ENCODE results near the gene IGFBP2. TPM values are rescaled to one million over a fixed set of nuclear protein-coding genes. Genes with fewer than 3 reads are reported as not detected.

IGFBP2 gene
- total and polyA plus RNA-seq, 9 of the 15 experiments (the other 6 are each of a cell fraction or from before 2014, with no cell fraction given): 0.93 TPM; not detected in 8

DNA sequence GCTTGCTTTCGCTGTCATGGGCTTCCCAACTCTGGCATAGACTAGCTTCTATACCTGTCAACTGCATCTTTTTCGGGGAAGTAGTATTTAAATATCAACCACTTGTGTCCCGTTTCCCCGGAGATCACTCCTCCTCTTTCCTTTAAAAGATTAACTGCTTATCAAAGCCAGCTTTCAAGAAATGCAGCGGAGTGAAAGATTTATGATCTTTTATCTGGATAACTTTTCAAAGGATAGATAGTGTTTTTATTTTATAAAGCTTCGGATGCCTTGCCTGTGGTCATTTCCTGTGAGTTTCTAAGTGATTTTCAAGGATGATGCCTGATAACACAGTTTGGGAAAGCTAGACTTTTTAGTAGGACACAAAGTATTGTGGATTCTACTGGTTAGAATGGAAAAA, 65.1 kb downstream of the IGFBP2 start:
- WGBS (ENCODE audit: insufficient coverage, low coverage, missing lambda C conversion rate): 0% methylated on average over 6 of the region's 6 CpGs
- Histone ChIP-seq H3K9ac (ENCODE audit: insufficient read depth in 1 of 2, low read depth in 2 of 2, low read length in 2 of 2) (no peak overlapping the region), H3K4me1 (replicated peaks in 1 of 2; ENCODE audit: control insufficient read depth in 2 of 2, insufficient read depth in 2 of 2, low read length in 2 of 2) (peaks cover 0 to 9% of the 10 kb centered on the region in 2 experiments; a peak in 4 of 5 replicates), H3K9me3 (replicated peaks; ENCODE audit: control insufficient read depth, insufficient read depth, low read depth, low read length) (no peaks in the 10 kb centered on the region), H3K27me3 (ENCODE audit: control insufficient read depth in 2 of 2, insufficient read depth in 2 of 2, low read length in 2 of 2) (no peaks in the 10 kb centered on the region; a peak in 1 of 5 replicates), H3K4me3 (no peak overlapping the region), H2AFZ (ENCODE audit: low read depth, low read length) (no peak overlapping the region), H3K36me3 (ENCODE audit: control insufficient read depth, insufficient read depth, low read length) (no peaks in the 10 kb centered on the region), H3K4me2 (ENCODE audit: insufficient read depth, low read length) (no peak overlapping the region), H4K20me1 (replicated peaks; ENCODE audit: control insufficient read depth, insufficient read depth, low read length) (no peaks in the 10 kb centered on the region), H3K79me2 (ENCODE audit: control insufficient read depth, insufficient read depth, low read length) (no peaks in the 10 kb centered on the region), H3K9me1 (ENCODE audit: control insufficient read depth, insufficient read depth, low read length) (no peaks in the 10 kb centered on the region), H3K27ac (ENCODE audit: extremely low read depth, low read depth, low read length) (no peak overlapping the region)
- no peak for ATAC-seq
- TF ChIP-seq ZNF143 (CRISPR knock-in tag; IDR thresholded peaks at IDR 0.05) (no peak), PBX2 (CRISPR knock-in tag; IDR thresholded peaks at IDR 0.05; ENCODE audit: low read depth) (no peak), PBX2 (tag; conservative IDR thresholded peaks at IDR 0.05; ENCODE audit: low read depth) (peak; percentile 43), MEIS2 (IDR thresholded peaks at IDR 0.05; ENCODE audit: partially characterized antibody) (peak; percentile 81)
- CTCF ChIA-PET (ENCODE audit: low intra/inter-chr PET ratio): interaction anchor here (0.6 to 1.2 kb wide), 5 partner anchors 119 to 468 kb away, joined by 3 to 4 read pairs (median 3); no protein-coding TSS in a partner anchor
- no peak for DNase-seq (ENCODE audit: extremely low read depth in 1 of 4, low spot score in 3 of 4)
- POLR2A ChIA-PET: interaction anchor here (1.1 kb wide), 1 partner anchor 8 kb away, joined by 3 read pairs; no protein-coding TSS in a partner anchor
- no TSS peak for BruUV-seq (replicated peaks)
- in situ Hi-C loops (cut with MboI) (loop anchor here (10.0 to 25.0 kb wide), 2 partner anchors 287 to 1014 kb away; no protein-coding TSS in a partner anchor), intact Hi-C loops (cut with micrococcal nuclease) (loop anchor here (2.0 to 5.0 kb wide), 5 partner anchors 79 to 814 kb away; no protein-coding TSS in a partner anchor)
- no peak for FAIRE-seq
